ENCODE measurements around the gene ELOVL1.

ELOVL1 gene

GRCh38 chr1:43345120-43345519 lies 22.7 kb downstream of the ELOVL1 start:
- H3K27me3 ChIP-seq (ENCODE audit: control insufficient read depth, insufficient read depth, low read length): peaks cover 12% of the 10 kb centered on the region
- H3K27ac ChIP-seq (ENCODE audit: low read depth, low read length): no peak overlapping the region
- H3K9ac ChIP-seq (ENCODE audit: low read depth, low read length): no peak overlapping the region
- no peak overlapping the region for H3K4me3 ChIP-seq (ENCODE audit: low read depth, low read length)
- no peaks in the 10 kb centered on the region for H3K9me3 ChIP-seq (ENCODE audit: control insufficient read depth, insufficient read depth, low read length)
- no peaks in the 10 kb centered on the region for H3K36me3 ChIP-seq (ENCODE audit: control insufficient read depth, insufficient read depth, low read length)
- H3K4me1 ChIP-seq (ENCODE audit: control insufficient read depth, insufficient read depth, low read length): peaks cover 20% of the 10 kb centered on the region

GRCh38 chr1:43344267-43344850 lies 23.5 kb downstream of the ELOVL1 start:
- Histone ChIP-seq H3K9me3 (ENCODE audit: control insufficient read depth, insufficient read depth, low read length) (no peaks in the 10 kb centered on the region), H3K27me3 (ENCODE audit: control insufficient read depth, insufficient read depth, low read length) (peaks cover 12% of the 10 kb centered on the region), H3K9ac (ENCODE audit: low read depth, low read length) (no peak overlapping the region), H3K4me1 (ENCODE audit: control insufficient read depth, insufficient read depth, low read length) (peaks cover 13% of the 10 kb centered on the region; the same call in 1 of the 2 replicates), H3K27ac (ENCODE audit: low read depth, low read length) (no peak overlapping the region), H3K36me3 (ENCODE audit: control insufficient read depth, insufficient read depth, low read length) (no peaks in the 10 kb centered on the region), H3K4me3 (ENCODE audit: low read depth, low read length) (no peak overlapping the region)

- no peak overlapping the region for H3K27ac ChIP-seq (ENCODE audit: low read depth, low read length)
- no peaks in the 10 kb centered on the region for H3K36me3 ChIP-seq (ENCODE audit: control insufficient read depth, insufficient read depth, low read length)
- H3K9me3 ChIP-seq (ENCODE audit: control insufficient read depth, insufficient read depth, low read length): no peaks in the 10 kb centered on the region
- no peak overlapping the region for H3K9ac ChIP-seq (ENCODE audit: low read depth, low read length)
- H3K4me1 ChIP-seq (ENCODE audit: control insufficient read depth, insufficient read depth, low read length): no peaks in the 10 kb centered on the region
- no peaks in the 10 kb centered on the region for H3K27me3 ChIP-seq (ENCODE audit: control insufficient read depth, insufficient read depth, low read length)
- H3K4me3 ChIP-seq (ENCODE audit: low read depth, low read length): no peak overlapping the region
Measured at GRCh38 chr1:43340559-43340958, 27.3 kb downstream of the ELOVL1 start.

DNA sequence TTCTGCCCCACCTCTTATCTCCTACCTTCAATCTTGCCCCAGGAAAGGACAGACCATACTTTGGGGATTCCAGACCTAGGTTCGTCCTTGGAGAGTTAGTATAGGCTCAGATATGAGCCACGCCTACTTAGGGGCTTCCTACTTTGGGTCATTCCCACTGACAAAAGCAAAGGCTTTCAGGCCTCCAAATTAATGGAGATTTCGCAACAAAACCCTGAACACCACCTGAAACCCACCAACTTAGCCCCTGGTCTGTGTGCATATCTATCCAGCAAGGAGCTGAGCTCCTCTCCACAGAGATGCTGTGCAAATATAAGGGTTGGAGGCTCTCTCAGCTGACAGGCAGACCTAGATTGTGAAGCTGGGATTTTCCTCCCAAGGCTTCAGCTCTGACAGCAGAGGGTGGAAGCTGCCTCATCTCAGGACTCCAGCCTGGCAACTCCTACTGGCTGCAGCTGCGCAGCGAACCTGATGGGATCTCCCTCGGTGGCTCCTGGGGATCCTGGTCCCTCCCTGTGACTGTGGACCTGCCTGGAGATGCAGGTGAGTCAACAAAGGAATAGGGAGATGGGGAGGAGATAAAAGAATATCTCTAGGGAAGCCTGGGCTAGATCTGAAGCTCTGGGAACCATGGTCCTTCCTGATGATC lies 28.1 kb downstream of the ELOVL1 start:
- no peak overlapping the region for H3K9ac ChIP-seq (ENCODE audit: low read depth, low read length)
- H3K36me3 ChIP-seq (ENCODE audit: control insufficient read depth, insufficient read depth, low read length): no peaks in the 10 kb centered on the region
- no peaks in the 10 kb centered on the region for H3K9me3 ChIP-seq (ENCODE audit: control insufficient read depth, insufficient read depth, low read length)
- H3K4me1 ChIP-seq (ENCODE audit: control insufficient read depth, insufficient read depth, low read length): no peaks in the 10 kb centered on the region
- no peaks in the 10 kb centered on the region for H3K27me3 ChIP-seq (ENCODE audit: control insufficient read depth, insufficient read depth, low read length)
- no peak overlapping the region for H3K4me3 ChIP-seq (ENCODE audit: low read depth, low read length)
- no peak overlapping the region for H3K27ac ChIP-seq (ENCODE audit: low read depth, low read length)

DNA sequence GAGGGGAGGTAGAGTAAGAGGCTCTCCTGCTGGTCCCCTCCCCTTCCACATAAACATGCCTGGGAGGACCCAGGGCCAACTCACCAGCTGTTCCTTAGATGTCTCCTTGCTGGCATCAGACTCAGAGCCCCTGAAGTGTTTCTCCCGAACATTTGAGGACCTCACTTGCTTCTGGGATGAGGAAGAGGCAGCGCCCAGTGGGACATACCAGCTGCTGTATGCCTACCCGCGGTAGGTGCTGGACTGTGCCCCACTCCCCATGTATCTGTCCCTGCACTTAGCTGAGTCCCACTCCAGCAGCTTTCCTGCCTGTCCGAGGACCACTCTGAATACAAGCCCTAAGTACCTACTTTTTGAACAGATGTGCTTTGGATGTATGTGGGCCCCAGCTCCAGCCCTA lies 29.8 kb downstream of the ELOVL1 start:
- Histone ChIP-seq H3K9ac (ENCODE audit: low read depth, low read length) (no peak overlapping the region), H3K27me3 (ENCODE audit: control insufficient read depth, insufficient read depth, low read length) (no peaks in the 10 kb centered on the region), H3K9me3 (ENCODE audit: control insufficient read depth, insufficient read depth, low read length) (no peaks in the 10 kb centered on the region), H3K4me1 (ENCODE audit: control insufficient read depth, insufficient read depth, low read length) (no peaks in the 10 kb centered on the region), H3K4me3 (ENCODE audit: low read depth, low read length) (no peak overlapping the region), H3K27ac (ENCODE audit: low read depth, low read length) (no peak overlapping the region), H3K36me3 (ENCODE audit: control insufficient read depth, insufficient read depth, low read length) (no peaks in the 10 kb centered on the region)

- no peaks in the 10 kb centered on the region for H3K4me1 ChIP-seq (ENCODE audit: control insufficient read depth, insufficient read depth, low read length)
- H3K27ac ChIP-seq (ENCODE audit: low read depth, low read length): no peak within 1 kb of the TSS
- no peaks in the 10 kb centered on the region for H3K9me3 ChIP-seq (ENCODE audit: control insufficient read depth, insufficient read depth, low read length)
- H3K9ac ChIP-seq (ENCODE audit: low read depth, low read length): no peak within 1 kb of the TSS
- H3K36me3 ChIP-seq (ENCODE audit: control insufficient read depth, insufficient read depth, low read length): no peaks in the 10 kb centered on the region
- H3K4me3 ChIP-seq (ENCODE audit: low read depth, low read length): no peak within 1 kb of the TSS
- no peaks in the 10 kb centered on the region for H3K27me3 ChIP-seq (ENCODE audit: control insufficient read depth, insufficient read depth, low read length)
Measured at GRCh38 chr1:43337588-43337987, 30.2 kb downstream of the ELOVL1 start, which contains the start of gene MPL. Gene MPL (plus strand): TSS chr1:43337818. CDS start chr1:43337849, 31 bp downstream.

DNA sequence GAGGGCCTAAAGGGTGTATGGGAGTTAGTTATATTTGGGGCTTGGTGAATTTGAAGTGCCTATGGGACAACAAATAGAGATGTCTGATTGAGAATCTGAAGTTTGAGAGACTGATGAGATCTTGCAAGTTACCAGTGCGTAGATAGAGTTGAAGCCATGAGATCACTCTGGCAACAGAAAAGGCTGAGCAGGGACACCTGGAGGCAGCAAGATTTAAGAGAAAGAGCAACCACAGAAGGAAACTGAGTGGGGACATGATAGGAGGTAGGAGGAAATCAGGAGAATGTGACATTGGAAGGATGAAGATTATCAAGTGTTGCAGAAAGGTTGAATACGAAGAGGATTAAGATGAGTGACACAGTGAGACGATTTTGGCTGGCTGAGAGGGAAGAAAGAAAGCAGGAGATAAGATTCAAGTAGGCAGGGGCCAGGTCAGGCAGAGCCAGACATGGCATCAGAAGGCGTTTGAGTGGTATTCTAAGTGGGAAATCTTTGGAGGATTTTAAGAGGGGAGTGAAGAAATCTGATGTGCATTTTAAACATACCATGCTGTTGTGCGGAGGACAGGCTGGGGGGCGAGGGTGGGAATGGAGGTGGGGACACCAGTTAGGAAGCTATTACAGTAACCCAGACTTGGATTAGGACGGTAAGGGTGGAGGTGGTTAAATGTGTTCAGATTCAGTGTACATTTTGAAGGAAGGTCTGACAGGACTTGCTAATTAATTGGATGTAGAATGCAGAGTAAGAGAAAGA lies 33.2 kb downstream of the ELOVL1 start:
- no peak overlapping the region for H3K9ac ChIP-seq (ENCODE audit: low read depth, low read length)
- H3K4me1 ChIP-seq (ENCODE audit: control insufficient read depth, insufficient read depth, low read length): peaks cover 11% of the 10 kb centered on the region; the same call in 1 of the 2 replicates
- no peak overlapping the region for H3K4me3 ChIP-seq (ENCODE audit: low read depth, low read length)
- no peaks in the 10 kb centered on the region for H3K36me3 ChIP-seq (ENCODE audit: control insufficient read depth, insufficient read depth, low read length)
- no peaks in the 10 kb centered on the region for H3K27me3 ChIP-seq (ENCODE audit: control insufficient read depth, insufficient read depth, low read length)
- no peaks in the 10 kb centered on the region for H3K9me3 ChIP-seq (ENCODE audit: control insufficient read depth, insufficient read depth, low read length)
- H3K27ac ChIP-seq (ENCODE audit: low read depth, low read length): no peak overlapping the region

- Histone ChIP-seq H3K4me3 (ENCODE audit: low read depth, low read length) (no peak overlapping the region), H3K9me3 (ENCODE audit: control insufficient read depth, insufficient read depth, low read length) (peaks cover 5% of the 10 kb centered on the region), H3K27ac (ENCODE audit: low read depth, low read length) (no peak overlapping the region), H3K27me3 (ENCODE audit: control insufficient read depth, insufficient read depth, low read length) (no peaks in the 10 kb centered on the region), H3K9ac (ENCODE audit: low read depth, low read length) (no peak overlapping the region), H3K4me1 (ENCODE audit: control insufficient read depth, insufficient read depth, low read length) (peaks cover 11% of the 10 kb centered on the region; the same call in 1 of the 2 replicates), H3K36me3 (ENCODE audit: control insufficient read depth, insufficient read depth, low read length) (no peaks in the 10 kb centered on the region)
Measured at GRCh38 chr1:43331688-43332087, 36.1 kb downstream of the ELOVL1 start.

DNA sequence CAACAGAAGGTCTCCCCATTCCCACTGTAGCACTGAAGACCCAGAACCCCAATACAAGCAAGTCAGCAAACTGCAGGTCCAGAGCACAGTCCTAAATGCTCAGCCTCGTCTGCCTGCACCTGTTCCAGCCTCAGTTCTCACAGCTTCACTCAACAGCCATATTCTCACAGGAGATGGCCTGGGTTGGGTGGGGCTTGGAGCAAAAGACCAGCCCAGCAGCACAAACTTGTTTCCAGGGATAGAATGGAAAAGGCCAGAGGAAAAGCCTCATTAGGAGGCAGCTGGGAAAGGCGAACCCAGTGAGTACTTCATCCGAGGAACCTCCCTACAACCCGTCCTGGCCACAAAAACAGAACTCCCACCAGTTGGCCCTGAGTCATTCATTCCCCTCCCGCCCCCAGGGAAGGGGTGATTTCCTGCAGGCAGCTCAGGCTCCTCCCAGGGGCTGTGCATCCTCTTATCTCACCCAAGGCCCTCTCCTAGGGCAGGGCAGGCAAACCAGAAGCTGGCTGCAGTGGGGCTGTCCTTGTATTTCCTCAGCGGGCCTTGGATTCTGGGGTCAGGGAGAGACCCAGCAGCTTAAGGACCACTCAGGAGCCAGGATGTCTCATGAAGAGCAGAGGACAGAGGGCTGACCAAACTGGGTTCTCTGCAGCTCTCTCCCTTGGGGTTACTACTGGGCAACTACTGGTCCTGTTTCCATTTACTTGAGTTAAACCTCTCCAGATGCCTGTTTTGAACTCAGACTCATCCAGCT lies 37.6 kb downstream of the ELOVL1 start:
- Histone ChIP-seq H3K27ac (ENCODE audit: low read depth, low read length) (peak overlapping the region; percentile 49), H3K4me1 (ENCODE audit: control insufficient read depth, insufficient read depth, low read length) (peaks cover 11% of the 10 kb centered on the region; the same call in 1 of the 2 replicates), H3K27me3 (ENCODE audit: control insufficient read depth, insufficient read depth, low read length) (no peaks in the 10 kb centered on the region), H3K9me3 (ENCODE audit: control insufficient read depth, insufficient read depth, low read length) (peaks cover 5% of the 10 kb centered on the region), H3K36me3 (ENCODE audit: control insufficient read depth, insufficient read depth, low read length) (no peaks in the 10 kb centered on the region), H3K4me3 (ENCODE audit: low read depth, low read length) (no peak overlapping the region), H3K9ac (ENCODE audit: low read depth, low read length) (no peak overlapping the region)

- peaks cover 16% of the 10 kb centered on the region; the same call in 1 of the 2 replicates for H3K4me1 ChIP-seq (ENCODE audit: control insufficient read depth, insufficient read depth, low read length)
- H3K9ac ChIP-seq (ENCODE audit: low read depth, low read length): no peak overlapping the region
- no peaks in the 10 kb centered on the region for H3K36me3 ChIP-seq (ENCODE audit: control insufficient read depth, insufficient read depth, low read length)
- no peak overlapping the region for H3K4me3 ChIP-seq (ENCODE audit: low read depth, low read length)
- no peaks in the 10 kb centered on the region for H3K27me3 ChIP-seq (ENCODE audit: control insufficient read depth, insufficient read depth, low read length)
- no peak overlapping the region for H3K27ac ChIP-seq (ENCODE audit: low read depth, low read length)
- peaks cover 5% of the 10 kb centered on the region for H3K9me3 ChIP-seq (ENCODE audit: control insufficient read depth, insufficient read depth, low read length)
Measured at GRCh38 chr1:43327549-43328292, 40.1 kb downstream of the ELOVL1 start.

Data from HUES48 (cell line).